Measurements from ENCODE around the gene IFIT1B.
"Not testable (repeated sequence)": the region's sequence is repeated elsewhere in the genome, so short reads cannot be mapped to it uniquely, and the experiment has no call there.

Gene IFIT1B

GRCh38 chr10:89384474-89385340, 6.9 kb downstream of the IFIT1B start:
- no peak for DNase-seq

GRCh38 chr10:89388806-89389205, 10.9 kb downstream of the IFIT1B start:
- DNase-seq, result no peak

GRCh38 chr10:89389254-89389653, 11.4 kb downstream of the IFIT1B start:
- DNase-seq, result peak; percentile 2

GRCh38 chr10:89390476-89391225, 12.8 kb downstream of the IFIT1B start:
- peak; percentile 8 for DNase-seq

- DNase-seq, result not testable (repeated sequence)
These were observed 13.3 kb downstream of the IFIT1B start for GRCh38 chr10:89391226-89391576.

GRCh38 chr10:89391907-89392756, 14.3 kb downstream of the IFIT1B start, which contains the start of gene IFIT1:
Gene IFIT1, plus strand, starts transcription at chr10:89392623. Its CDS starts 90 bp downstream, at chr10:89392713.
- DNase-seq, result peak; percentile 59

GRCh38 chr10:89392974-89393373, 15.1 kb downstream of the IFIT1B start:
- no peak for DNase-seq

GRCh38 chr10:89393898-89394297, 16.0 kb downstream of the IFIT1B start:
- peak; percentile 32 for DNase-seq

GRCh38 chr10:89395141-89395540, 17.3 kb downstream of the IFIT1B start:
- DNase-seq, result no peak

GRCh38 chr10:89398003-89398749, 20.3 kb downstream of the IFIT1B start:
- DNase-seq, result no peak

GRCh38 chr10:89399956-89400355, 22.1 kb downstream of the IFIT1B start:
- no peak for DNase-seq

- DNase-seq, result no peak
These were observed 25.2 kb downstream of the IFIT1B start for GRCh38 chr10:89403043-89403442.

GRCh38 chr10:89404104-89405047, 26.5 kb downstream of the IFIT1B start:
- DNase-seq, result no peak

- not testable (repeated sequence) for DNase-seq
These were observed 28.3 kb downstream of the IFIT1B start for GRCh38 chr10:89406178-89406577.

- DNase-seq, result not testable (repeated sequence)
These were observed 29.9 kb downstream of the IFIT1B start for GRCh38 chr10:89407792-89408191.

GRCh38 chr10:89409282-89409681, 31.4 kb downstream of the IFIT1B start:
- not testable (repeated sequence) for DNase-seq

GRCh38 chr10:89410551-89410950, 32.7 kb downstream of the IFIT1B start:
- DNase-seq, result not testable (repeated sequence)

GRCh38 chr10:89411135-89411534, 33.3 kb downstream of the IFIT1B start:
- not testable (repeated sequence) for DNase-seq

- DNase-seq, result not testable (repeated sequence)
These were observed 34.4 kb downstream of the IFIT1B start for GRCh38 chr10:89412276-89412675.

GRCh38 chr10:89413398-89413912, 35.6 kb downstream of the IFIT1B start:
- no peak for DNase-seq
